Measurements from ENCODE around the gene C4B.
"Not testable (repeated sequence)": the region's sequence is repeated elsewhere in the genome, so short reads cannot be mapped to it uniquely, and the experiment has no call there.

- TF ChIP-seq CTCF (IDR thresholded peaks at IDR 0.05; ENCODE audit: low read length); EZH2phosphoT487 (IDR thresholded peaks at IDR 0.05; ENCODE audit: low read length); EZH2 (optimal IDR thresholded peaks at IDR 0.05; ENCODE audit: low read depth, low read length): not testable (repeated sequence)
Measured at GRCh38 chr6:32041050-32041321, 26.4 kb downstream of the C4B start.
